Nephron progenitor cell (in vitro differentiated cells): Measurements from ENCODE around the gene ADAMTS16.

Experiments used
- DNase-seq: peaks from one replicate; pipeline ENCODE4 v3.0.0; 2021
- H3K27ac Mint-ChIP-seq: 2 replicates; pipeline ENCODE4 v1.8.0; 2021; ENCODE audit warnings: mild to moderate bottlenecking, moderate library complexity, mixed read lengths
- H3K27me3 Mint-ChIP-seq: 2 replicates; pipeline ENCODE4 v1.8.0; 2021; ENCODE audit warnings: mild to moderate bottlenecking, low read depth, mixed read lengths; ENCODE audit not compliant: poor library complexity
- H3K36me3 Mint-ChIP-seq: 2 replicates; pipeline ENCODE4 v1.8.0; 2021; ENCODE audit warnings: low read depth, mixed read lengths
- H3K4me1 Mint-ChIP-seq: 2 replicates; pipeline ENCODE4 v1.8.0; 2021; ENCODE audit warnings: mixed read lengths
- H3K4me3 Mint-ChIP-seq: 2 replicates; pipeline ENCODE4 v1.8.0; 2021; ENCODE audit warnings: mild to moderate bottlenecking, moderate library complexity, mixed read lengths
- H3K9me3 Mint-ChIP-seq: 2 replicates; pipeline ENCODE4 v1.8.0; 2021; ENCODE audit warnings: mild to moderate bottlenecking, moderate library complexity, mixed read lengths
- TF ChIP-seq, protein P1 (sequence below): fragments of 200-600 bp; sonication (generic); IDR thresholded peaks from 2 replicates; pipeline ENCODE4 v1.5.0; 2021; ENCODE audit warnings: antibody characterized with exemption

Gene ADAMTS16

GRCh38 chr5:5326115-5326758 is 186.1 kb downstream of the ADAMTS16 start:
- peaks cover 30% of the 10 kb centered on the region for H3K4me1 Mint-ChIP-seq
- no peak overlapping the region for H3K27ac Mint-ChIP-seq
- H3K27me3 Mint-ChIP-seq, result no peaks in the 10 kb centered on the region
- peaks cover 4% of the 10 kb centered on the region for H3K9me3 Mint-ChIP-seq
- DNase-seq, result no peak
- H3K4me3 Mint-ChIP-seq, result no peak overlapping the region
- peaks cover 4% of the 10 kb centered on the region for H3K36me3 Mint-ChIP-seq
- TF ChIP-seq, protein P1, sequence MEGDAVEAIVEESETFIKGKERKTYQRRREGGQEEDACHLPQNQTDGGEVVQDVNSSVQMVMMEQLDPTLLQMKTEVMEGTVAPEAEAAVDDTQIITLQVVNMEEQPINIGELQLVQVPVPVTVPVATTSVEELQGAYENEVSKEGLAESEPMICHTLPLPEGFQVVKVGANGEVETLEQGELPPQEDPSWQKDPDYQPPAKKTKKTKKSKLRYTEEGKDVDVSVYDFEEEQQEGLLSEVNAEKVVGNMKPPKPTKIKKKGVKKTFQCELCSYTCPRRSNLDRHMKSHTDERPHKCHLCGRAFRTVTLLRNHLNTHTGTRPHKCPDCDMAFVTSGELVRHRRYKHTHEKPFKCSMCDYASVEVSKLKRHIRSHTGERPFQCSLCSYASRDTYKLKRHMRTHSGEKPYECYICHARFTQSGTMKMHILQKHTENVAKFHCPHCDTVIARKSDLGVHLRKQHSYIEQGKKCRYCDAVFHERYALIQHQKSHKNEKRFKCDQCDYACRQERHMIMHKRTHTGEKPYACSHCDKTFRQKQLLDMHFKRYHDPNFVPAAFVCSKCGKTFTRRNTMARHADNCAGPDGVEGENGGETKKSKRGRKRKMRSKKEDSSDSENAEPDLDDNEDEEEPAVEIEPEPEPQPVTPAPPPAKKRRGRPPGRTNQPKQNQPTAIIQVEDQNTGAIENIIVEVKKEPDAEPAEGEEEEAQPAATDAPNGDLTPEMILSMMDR, result no peak

DNA sequence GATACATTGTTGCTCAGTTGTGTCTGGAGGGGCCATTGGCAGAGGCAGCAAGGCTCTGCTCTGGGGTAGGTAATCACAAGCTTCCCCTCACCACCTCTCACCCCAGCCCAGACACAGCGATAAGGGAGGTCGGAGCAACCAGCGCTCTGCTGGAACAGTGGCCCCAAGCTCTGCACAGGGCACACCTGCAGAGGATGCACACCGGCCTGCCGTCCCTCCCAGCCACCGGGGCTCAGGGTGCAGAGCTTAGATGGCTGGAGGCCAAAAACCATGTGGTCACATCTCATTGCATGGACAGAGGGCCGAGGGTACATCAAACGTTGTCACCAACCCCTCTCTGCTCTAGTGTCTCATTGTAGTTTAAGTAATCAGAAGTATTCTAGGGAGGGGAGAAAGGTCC is 187.0 kb downstream of the ADAMTS16 start:
- Mint-ChIP-seq H3K9me3 (no peaks in the 10 kb centered on the region), H3K4me1 (peaks cover 31% of the 10 kb centered on the region), H3K4me3 (no peak overlapping the region), H3K27me3 (no peaks in the 10 kb centered on the region), H3K27ac (no peak overlapping the region), H3K36me3 (peaks cover 4% of the 10 kb centered on the region)
- DNase-seq, result no peak
- TF ChIP-seq, protein P1, result no peak

DNA sequence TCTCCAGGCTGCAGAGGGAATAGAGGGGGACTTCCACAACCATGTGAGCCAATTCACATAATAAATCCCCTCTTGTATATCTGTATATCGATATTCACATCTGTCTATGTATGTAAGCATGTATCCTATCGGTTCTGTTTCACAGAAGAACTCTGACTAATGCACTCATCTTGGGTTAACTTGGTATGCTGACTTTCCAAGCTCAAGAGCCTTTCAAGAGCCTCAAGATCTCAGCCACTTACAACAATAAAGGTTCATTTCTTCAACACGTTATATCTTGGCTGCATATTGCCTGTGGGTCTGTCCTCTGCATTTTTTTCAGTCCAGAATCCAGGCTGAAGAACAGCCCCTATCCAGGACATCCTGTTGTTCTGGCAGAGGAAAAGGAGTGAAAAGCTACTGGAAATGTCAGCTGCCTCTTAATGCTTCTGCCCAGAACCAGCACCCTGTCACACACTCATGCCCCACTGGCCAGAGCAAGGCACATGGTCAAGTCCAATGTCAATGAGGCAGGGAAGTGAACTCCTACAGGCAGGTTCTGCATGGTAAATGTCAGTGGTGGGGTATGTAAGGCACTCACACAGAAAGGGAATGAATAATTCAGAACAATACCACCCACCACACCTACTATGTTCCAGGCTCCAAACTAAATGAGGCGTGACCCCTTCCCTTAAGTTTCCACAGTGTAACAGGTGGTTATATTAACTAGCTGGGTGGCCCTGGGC is 190.8 kb downstream of the ADAMTS16 start:
- no peak for DNase-seq
- H3K27ac Mint-ChIP-seq, result no peak overlapping the region
- no peak overlapping the region for H3K4me3 Mint-ChIP-seq
- H3K9me3 Mint-ChIP-seq, result no peaks in the 10 kb centered on the region
- TF ChIP-seq, protein P1, result no peak
- peaks cover 14% of the 10 kb centered on the region for H3K27me3 Mint-ChIP-seq
- no peaks in the 10 kb centered on the region for H3K36me3 Mint-ChIP-seq
- peaks cover 46% of the 10 kb centered on the region for H3K4me1 Mint-ChIP-seq

- peaks cover 4% of the 10 kb centered on the region for H3K9me3 Mint-ChIP-seq
- peaks cover 14% of the 10 kb centered on the region for H3K27me3 Mint-ChIP-seq
- H3K4me3 Mint-ChIP-seq, result no peak overlapping the region
- no peak for DNase-seq
- TF ChIP-seq, protein P1, result no peak
- H3K36me3 Mint-ChIP-seq, result peaks cover 5% of the 10 kb centered on the region
- H3K4me1 Mint-ChIP-seq, result peaks cover 46% of the 10 kb centered on the region
- no peak overlapping the region for H3K27ac Mint-ChIP-seq
Measured at GRCh38 chr5:5331848-5332247, 191.7 kb downstream of the ADAMTS16 start.

GRCh38 chr5:5332287-5332686 is 192.2 kb downstream of the ADAMTS16 start:
- no peak overlapping the region for H3K27ac Mint-ChIP-seq
- H3K9me3 Mint-ChIP-seq, result peaks cover 4% of the 10 kb centered on the region
- peaks cover 14% of the 10 kb centered on the region for H3K27me3 Mint-ChIP-seq
- peaks cover 43% of the 10 kb centered on the region for H3K4me1 Mint-ChIP-seq
- no peak overlapping the region for H3K4me3 Mint-ChIP-seq
- TF ChIP-seq, protein P1, result no peak
- peaks cover 5% of the 10 kb centered on the region for H3K36me3 Mint-ChIP-seq
- DNase-seq, result no peak

DNA sequence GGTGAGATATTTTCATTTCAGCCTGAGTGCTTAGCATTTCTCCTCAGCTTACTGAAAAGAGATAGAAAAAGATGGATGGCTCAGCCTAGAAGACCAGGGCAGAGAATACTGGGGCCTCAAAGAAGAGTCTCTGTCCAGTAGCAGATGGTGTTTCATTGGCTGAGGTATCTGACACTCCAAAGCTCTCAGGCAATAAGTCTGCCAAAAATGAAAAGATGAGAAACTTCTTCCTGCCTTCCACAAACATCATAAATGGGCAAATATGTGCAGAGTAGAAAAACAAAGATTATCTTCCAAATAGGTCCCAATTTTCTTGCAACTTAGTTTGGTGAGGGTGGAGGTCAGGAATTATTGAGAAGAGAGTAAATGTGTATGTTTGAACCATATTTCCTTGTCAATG is 195.0 kb downstream of the ADAMTS16 start:
- H3K27ac Mint-ChIP-seq, result peak overlapping the region; percentile 83
- no peak for DNase-seq
- peak overlapping the region; percentile 18 for H3K4me3 Mint-ChIP-seq

More for the DNA sequence above, 195.0 kb downstream of the ADAMTS16 start:
- Mint-ChIP-seq H3K27me3 (peaks cover 14% of the 10 kb centered on the region), H3K36me3 (peaks cover 5% of the 10 kb centered on the region), H3K4me1 (peaks cover 50% of the 10 kb centered on the region), H3K9me3 (peaks cover 4% of the 10 kb centered on the region)
- TF ChIP-seq, protein P1, result no peak
